Panc1 (cell line): Measurements from ENCODE around the gene TTC39B.

Experiments used
- POLR2AphosphoS5 ChIP-seq: IDR thresholded peaks from 2 replicates; pipeline ENCODE4 v1.6.1; 2012; ENCODE audit warnings: mild to moderate bottlenecking, low read depth, low read length, moderate library complexity
- TF ChIP-seq, protein P1 (sequence below): fragments of 450-650 bp; IDR thresholded peaks from 2 replicates; pipeline ENCODE4 v1.5.1; 2017; ENCODE audit warnings: mild to moderate bottlenecking

DNA sequence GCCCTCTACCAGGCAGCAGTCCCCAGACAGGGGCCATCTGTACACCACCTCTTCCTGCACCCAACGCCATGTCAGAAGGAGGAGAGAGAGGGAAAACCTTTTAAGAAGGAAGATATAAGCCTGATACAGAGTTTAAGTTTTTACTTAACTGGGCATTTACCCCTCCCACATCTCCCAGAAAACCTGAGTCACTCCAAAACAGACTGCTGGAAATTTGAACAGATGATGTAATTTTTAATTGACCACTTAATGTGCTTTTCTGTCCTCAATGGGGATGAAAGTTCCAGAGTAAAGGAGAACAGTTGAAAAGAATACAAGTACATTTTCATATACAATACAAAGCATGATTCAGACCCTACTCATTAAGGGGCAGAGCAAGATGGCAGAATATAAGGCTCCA is 63.9 kb downstream of the TTC39B start:
- no peak for TF ChIP-seq POLR2AphosphoS5
- TF ChIP-seq, protein P1, sequence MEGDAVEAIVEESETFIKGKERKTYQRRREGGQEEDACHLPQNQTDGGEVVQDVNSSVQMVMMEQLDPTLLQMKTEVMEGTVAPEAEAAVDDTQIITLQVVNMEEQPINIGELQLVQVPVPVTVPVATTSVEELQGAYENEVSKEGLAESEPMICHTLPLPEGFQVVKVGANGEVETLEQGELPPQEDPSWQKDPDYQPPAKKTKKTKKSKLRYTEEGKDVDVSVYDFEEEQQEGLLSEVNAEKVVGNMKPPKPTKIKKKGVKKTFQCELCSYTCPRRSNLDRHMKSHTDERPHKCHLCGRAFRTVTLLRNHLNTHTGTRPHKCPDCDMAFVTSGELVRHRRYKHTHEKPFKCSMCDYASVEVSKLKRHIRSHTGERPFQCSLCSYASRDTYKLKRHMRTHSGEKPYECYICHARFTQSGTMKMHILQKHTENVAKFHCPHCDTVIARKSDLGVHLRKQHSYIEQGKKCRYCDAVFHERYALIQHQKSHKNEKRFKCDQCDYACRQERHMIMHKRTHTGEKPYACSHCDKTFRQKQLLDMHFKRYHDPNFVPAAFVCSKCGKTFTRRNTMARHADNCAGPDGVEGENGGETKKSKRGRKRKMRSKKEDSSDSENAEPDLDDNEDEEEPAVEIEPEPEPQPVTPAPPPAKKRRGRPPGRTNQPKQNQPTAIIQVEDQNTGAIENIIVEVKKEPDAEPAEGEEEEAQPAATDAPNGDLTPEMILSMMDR, result no peak
